B cell (primary cell): ENCODE results near the gene C6orf15. TPM values are rescaled to one million over a fixed set of nuclear protein-coding genes. Genes with fewer than 3 reads are reported as not detected.

Experiments used
- ATAC-seq: fragments of 200-7000 bp; cut with Tn5 transposase; one replicate; pipeline ENCODE4 v1.10.0; 2021; ENCODE audit warnings: low read depth, mild to moderate bottlenecking, moderate number of reproducible peaks, moderate library complexity
- CTCF ChIA-PET: fragments of 350-600 bp; sonication (Branson Sonifier 250); formaldehyde crosslinking; loops from one replicate; lab custom pipeline; 2021; ENCODE audit warnings: antibody characterized with exemption, inconsistent platforms; lab: Charles Lee
- POLR2A ChIA-PET: fragments of 350-600 bp; sonication (Branson Sonifier 250); formaldehyde crosslinking; loops from one replicate; lab custom pipeline; 2021; ENCODE audit warnings: antibody characterized with exemption; lab: Charles Lee
- DNase-seq: peaks from one replicate; pipeline ENCODE4 v3.0.0; 2013
- H2AFZ ChIP-seq: 2 replicates; pipeline ENCODE4 v1.6.1; 2012; ENCODE audit warnings: mild to moderate bottlenecking, low read depth, low read length; ENCODE audit not compliant: insufficient read depth, poor library complexity, severe bottlenecking
- H3K27ac ChIP-seq, 2 donors: 1 replicate in 1 of 2; 2 replicates in 1 of 2; pipeline ENCODE4 v1.5.1; 2012 to 2013; ENCODE audit warnings: low read length in 2 of 2, mild to moderate bottlenecking in 2 of 2, moderate library complexity in 1 of 2
- H3K27me3 ChIP-seq, 4 experiments: fragments of 200-600 bp in 1 of 4; sonication (generic) in 1 of 4; replicated peaks in 1 of 4; 1 replicate in 2 of 4; 2 replicates in 2 of 4; pipeline versions ENCODE4 v1.6.1 to v1.7.0; 2013 to 2016; ENCODE audit warnings: low read length in 3 of 4, mild to moderate bottlenecking in 2 of 4, mixed read lengths in 1 of 4, moderate library complexity in 1 of 4; ENCODE audit not compliant: insufficient read depth in 4 of 4, control insufficient read depth in 3 of 4; ENCODE audit errors: control extremely low read depth in 1 of 4
- H3K36me3 ChIP-seq, 2 experiments: replicated peaks in 1 of 2; 1 replicate in 1 of 2; 2 replicates in 1 of 2; pipeline versions ENCODE4 v1.6.1 to v1.7.1; 2013; ENCODE audit warnings: low read length in 1 of 2; ENCODE audit not compliant: insufficient read depth in 2 of 2, control insufficient read depth in 1 of 2; ENCODE audit errors: control extremely low read depth in 1 of 2, extremely low read depth in 1 of 2
- H3K4me1 ChIP-seq, 2 donors: fragments of 200-600 bp in 1 of 2; sonication (generic) in 1 of 2; 1 replicate in 1 of 2; 2 replicates in 1 of 2; pipeline versions ENCODE4 v1.5.1 to v1.6.1; 2013 to 2017; ENCODE audit warnings: low read length in 2 of 2; ENCODE audit not compliant: control insufficient read depth in 2 of 2, insufficient read depth in 2 of 2
- H3K4me2 ChIP-seq: replicated peaks from 2 replicates; pipeline ENCODE3; 2012; ENCODE audit warnings: mild to moderate bottlenecking, low read depth, low read length; ENCODE audit not compliant: poor library complexity, severe bottlenecking
- H3K4me3 ChIP-seq, 5 experiments: fragments of 200-600 bp in 1 of 5; sonication (generic) in 1 of 5; 1 replicate in 3 of 5; 2 replicates in 2 of 5; pipeline versions ENCODE4 v1.5.1 to v1.7.0; 2011 to 2016; ENCODE audit warnings: low read length in 4 of 5, mild to moderate bottlenecking in 4 of 5, low read depth in 2 of 5, control low read depth in 1 of 5, moderate library complexity in 1 of 5; ENCODE audit not compliant: insufficient read depth in 1 of 5; ENCODE audit errors: control extremely low read depth in 1 of 5, extremely low read depth in 1 of 5
- H3K79me2 ChIP-seq: fragments of 200-600 bp; sonication (generic); one replicate; pipeline ENCODE4 v1.6.0; 2016; ENCODE audit warnings: low read length; ENCODE audit not compliant: control insufficient read depth, insufficient read depth
- H3K9ac ChIP-seq: fragments of 200-600 bp; sonication (generic); 2 replicates; pipeline ENCODE4 v1.6.1; 2017; ENCODE audit warnings: mild to moderate bottlenecking, low read length, moderate library complexity
- H3K9me3 ChIP-seq, 3 donors: one replicate each; pipeline versions ENCODE4 v1.6.1 to v1.7.1; 2013; ENCODE audit warnings: low read length in 2 of 3; ENCODE audit not compliant: control insufficient read depth in 2 of 3, insufficient read depth in 1 of 3; ENCODE audit errors: control extremely low read depth in 1 of 3
- H4K20me1 ChIP-seq: 2 replicates; pipeline ENCODE4 v1.6.0; 2012; ENCODE audit warnings: mild to moderate bottlenecking, low read length; ENCODE audit not compliant: insufficient read depth, control insufficient read depth, poor library complexity, severe bottlenecking
- H3K27ac Mint-ChIP-seq: one replicate; pipeline ENCODE4 v1.8.0; 2021; ENCODE audit warnings: mixed read lengths
- H3K27me3 Mint-ChIP-seq: one replicate; pipeline ENCODE4 v1.8.0; 2021; ENCODE audit warnings: mixed read lengths
- H3K4me1 Mint-ChIP-seq: one replicate; pipeline ENCODE4 v1.8.0; 2021; ENCODE audit warnings: mixed read lengths
- H3K4me3 Mint-ChIP-seq: one replicate; pipeline ENCODE4 v1.8.0; 2021; ENCODE audit warnings: mixed read lengths
- H3K9me3 Mint-ChIP-seq: one replicate; pipeline ENCODE4 v1.8.0; 2022; ENCODE audit warnings: mixed read lengths; ENCODE audit not compliant: insufficient read depth
- EZH2 ChIP-seq: IDR thresholded peaks from 2 replicates; pipeline ENCODE4 v1.6.1; 2012; ENCODE audit warnings: borderline replicate concordance, low read depth, mild to moderate bottlenecking, moderate library complexity, low read length; ENCODE audit not compliant: insufficient read depth, poor library complexity, severe bottlenecking
- WGBS: methylation state at CpG from one replicate; pipeline ENCODE4 v1.1.5; 2013; ENCODE audit warnings: missing lambda C conversion rate; ENCODE audit not compliant: insufficient coverage; 5-methylcytosine and 5-hydroxymethylcytosine counted together
- intact Hi-C: fragments of 100-400 bp; cut with micrococcal nuclease; formaldehyde crosslinking; loops from one replicate; pipeline ENCODE4 v1.10.0; 2022
- polyA plus RNA-seq: library from polyadenylated mRNA; depleted of rRNA; stranded (reverse); fragments of >200 nt; gene quantifications from 2 replicates; pipeline ENCODE4 v1.2.3, GENCODE V29; 2012
- total RNA-seq, 2 donors: library from RNA; stranded (reverse); fragments of 120-200 nt in 1 of 2; gene quantifications; 1 replicate in 1 of 2; 2 replicates in 1 of 2; pipeline versions ENCODE4 v1.2.3 to v1.2.4, GENCODE V29; 2013 to 2022
- TF ChIP-seq, protein P1 (sequence below): fragments of 200-600 bp; IDR thresholded peaks from one replicate; pipeline ENCODE4 v1.8.0; 2022; ENCODE audit warnings: antibody characterized with exemption, mild to moderate bottlenecking

The C6orf15 gene
- total and polyA plus RNA-seq, 2 donors (not counting 1 experiment from before 2014, with no cell fraction given), result not detected

DNA sequence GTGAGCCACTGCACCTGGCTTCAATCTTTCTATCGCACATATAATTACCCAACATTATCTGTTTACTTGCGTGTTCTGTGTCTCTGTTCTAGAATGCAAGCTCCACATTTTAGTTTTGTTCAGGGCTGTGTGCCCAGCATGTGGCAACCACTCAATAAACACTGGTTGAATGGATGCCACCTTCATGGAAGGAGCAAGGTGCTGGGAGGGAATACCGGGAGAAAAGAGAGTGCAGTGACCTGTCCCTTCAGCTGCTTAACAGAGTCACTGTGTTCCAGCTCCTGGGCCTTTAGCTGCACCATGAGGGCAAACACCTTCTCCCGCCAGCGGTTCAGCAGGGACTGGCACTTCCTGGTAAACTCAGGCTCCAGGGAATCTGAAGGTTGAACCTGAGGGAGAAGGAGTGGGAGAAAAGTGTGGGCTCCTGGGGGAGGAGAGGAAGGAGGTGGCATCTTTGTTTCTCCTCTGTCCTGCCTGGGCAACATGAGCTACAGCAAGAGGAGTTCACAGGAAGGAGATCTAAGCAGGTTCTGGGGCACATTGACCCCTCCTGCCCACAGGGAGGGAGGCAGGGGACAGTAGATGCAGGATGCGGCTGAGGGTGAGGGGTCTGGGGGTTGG lies 37.6 kb upstream of the C6orf15 start:
- TF ChIP-seq, protein P1, sequence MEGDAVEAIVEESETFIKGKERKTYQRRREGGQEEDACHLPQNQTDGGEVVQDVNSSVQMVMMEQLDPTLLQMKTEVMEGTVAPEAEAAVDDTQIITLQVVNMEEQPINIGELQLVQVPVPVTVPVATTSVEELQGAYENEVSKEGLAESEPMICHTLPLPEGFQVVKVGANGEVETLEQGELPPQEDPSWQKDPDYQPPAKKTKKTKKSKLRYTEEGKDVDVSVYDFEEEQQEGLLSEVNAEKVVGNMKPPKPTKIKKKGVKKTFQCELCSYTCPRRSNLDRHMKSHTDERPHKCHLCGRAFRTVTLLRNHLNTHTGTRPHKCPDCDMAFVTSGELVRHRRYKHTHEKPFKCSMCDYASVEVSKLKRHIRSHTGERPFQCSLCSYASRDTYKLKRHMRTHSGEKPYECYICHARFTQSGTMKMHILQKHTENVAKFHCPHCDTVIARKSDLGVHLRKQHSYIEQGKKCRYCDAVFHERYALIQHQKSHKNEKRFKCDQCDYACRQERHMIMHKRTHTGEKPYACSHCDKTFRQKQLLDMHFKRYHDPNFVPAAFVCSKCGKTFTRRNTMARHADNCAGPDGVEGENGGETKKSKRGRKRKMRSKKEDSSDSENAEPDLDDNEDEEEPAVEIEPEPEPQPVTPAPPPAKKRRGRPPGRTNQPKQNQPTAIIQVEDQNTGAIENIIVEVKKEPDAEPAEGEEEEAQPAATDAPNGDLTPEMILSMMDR, result no peak
- no peak for TF ChIP-seq EZH2
- ChIA-PET POLR2A (interaction anchor here (0.5 kb wide), 1 partner anchor 14 kb away, joined by 4 read pairs; no protein-coding TSS in a partner anchor), CTCF (interaction anchor here (1.0 kb wide), 1 partner anchor 217 kb away, joined by 3 read pairs; no protein-coding TSS in a partner anchor)
- H3K36me3 ChIP-seq, result peaks cover 0 to 14% of the 10 kb centered on the region in 2 experiments
- H3K9me3 ChIP-seq, result no peaks in the 10 kb centered on the region
- no peaks in the 10 kb centered on the region for H3K4me1 ChIP-seq
- WGBS, result 92% methylated on average over 6 of the region's 6 CpGs
- ATAC-seq (no peak), DNase-seq (no peak)
- no peak overlapping the region for H3K4me3 ChIP-seq
- intact Hi-C loops, result loop anchor here (10.0 kb wide), 1 partner anchor 315 kb away; no protein-coding TSS in a partner anchor
- Mint-ChIP-seq H3K9me3 (no peaks in the 10 kb centered on the region), H3K27ac (no peak overlapping the region), H3K4me3 (no peak overlapping the region), H3K4me1 (peaks cover 3% of the 10 kb centered on the region), H3K27me3 (no peaks in the 10 kb centered on the region)
- H3K27me3 ChIP-seq, result no peaks in the 10 kb centered on the region
- H4K20me1 ChIP-seq, result no peaks in the 10 kb centered on the region
- no peak overlapping the region for H3K4me2 ChIP-seq
- peaks cover 5% of the 10 kb centered on the region for H3K79me2 ChIP-seq
- no peak overlapping the region for H2AFZ ChIP-seq
- H3K9ac ChIP-seq, result no peak overlapping the region
- H3K27ac ChIP-seq, result no peak overlapping the region

DNA sequence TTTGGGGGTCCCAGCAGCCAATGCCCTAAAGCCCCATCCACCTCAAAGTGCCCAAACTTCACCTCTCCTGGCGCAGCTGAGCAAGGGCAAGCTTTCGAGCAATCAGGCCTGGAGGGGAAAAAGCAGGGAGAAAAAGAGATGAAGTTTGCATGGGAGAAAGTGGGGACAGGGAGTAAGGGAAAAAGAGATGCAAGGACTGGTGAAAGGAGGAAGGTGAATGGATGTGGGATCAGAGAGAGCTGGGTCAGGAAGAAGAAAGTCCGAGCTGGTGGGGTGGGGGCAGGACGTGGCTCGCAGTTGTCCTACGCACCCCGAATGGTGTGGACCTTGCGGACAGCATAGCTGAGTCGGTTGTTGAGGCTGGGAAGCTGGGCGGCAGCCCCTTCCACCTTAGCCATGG lies 33.0 kb upstream of the C6orf15 start:
- Histone ChIP-seq H3K27me3 (no peaks in the 10 kb centered on the region), H3K4me2 (no peak overlapping the region), H3K4me3 (no peak overlapping the region), H3K9me3 (no peaks in the 10 kb centered on the region), H3K9ac (no peak overlapping the region), H3K4me1 (no peaks in the 10 kb centered on the region), H3K36me3 (peaks cover 0 to 18% of the 10 kb centered on the region in 2 experiments), H3K27ac (no peak overlapping the region), H2AFZ (no peak overlapping the region), H4K20me1 (no peaks in the 10 kb centered on the region), H3K79me2 (no peaks in the 10 kb centered on the region)
- no peaks in the 10 kb centered on the region for H3K9me3 Mint-ChIP-seq
- WGBS, result 98% methylated on average over 9 of the region's 10 CpGs
- H3K4me3 Mint-ChIP-seq, result no peak overlapping the region
- TF ChIP-seq, protein P1, result no peak
- no peak for TF ChIP-seq EZH2
- no peaks in the 10 kb centered on the region for H3K27me3 Mint-ChIP-seq
- DNase-seq, result no peak
- no peak overlapping the region for H3K27ac Mint-ChIP-seq
- intact Hi-C loops, result no loop called here
- POLR2A ChIA-PET, result interaction anchor here (0.6 to 1.3 kb wide), 2 partner anchors 12 to 47 kb away, joined by 3 to 10 read pairs; partner anchors contain the start of gene CCHCR1
- ATAC-seq, result no peak
- peaks cover 3% of the 10 kb centered on the region for H3K4me1 Mint-ChIP-seq
- CTCF ChIA-PET, result interaction anchor here (1.5 to 5.3 kb wide), 2 partner anchors 13 to 222 kb away, joined by 4 to 24 read pairs; partner anchors contain the start of genes CCHCR1 and TCF19
